K562 (cell line): ENCODE results near the gene IMMP2L. TPM values are rescaled to one million over a fixed set of nuclear protein-coding genes. Genes with fewer than 3 reads are reported as not detected.

Source experiments
- ATAC-seq: fragments of 200-7000 bp; cut with Tn5 transposase; 3 replicates; pipeline ENCODE4 v1.9.1; 2020; ENCODE audit warnings: moderate library complexity
- BruUV-seq: library from RNA; stranded (reverse); fragments of 400-500 nt; replicated peaks from 2 replicates; lab custom pipeline; 2021; lab: Mats Ljungman, UMichigan
- CTCF ChIA-PET: fragments of 300-600 bp; formaldehyde crosslinking; extraction: SDS; loops from one replicate; lab custom pipeline; 2021; ENCODE audit warnings: low intra/inter-chr PET ratio; lab: Yijun Ruan, JAX
- POLR2A ChIA-PET: fragments of 300-600, 350-650 bp; sonication (Branson Sonifier 250); formaldehyde crosslinking; extraction: SDS; loops from one replicate; lab custom pipeline; 2021; ENCODE audit warnings: antibody characterized with exemption, inconsistent platforms; lab: Yijun Ruan, JAX
- DNase-seq, 4 experiments: peaks; one replicate each; pipeline versions ENCODE4 v3.0.0 to v3.0.0-alpha.2; 2011 to 2018; ENCODE audit warnings: low spot score in 3 of 4, mixed read lengths in 3 of 4; ENCODE audit errors: extremely low read depth in 1 of 4
- FAIRE-seq: peaks from 2 replicates; lab custom pipeline; 2011; peaks lifted over from hg19 to GRCh38; lab: Jason Lieb, UNC
- H2AFZ ChIP-seq: 2 replicates; pipeline ENCODE4 v1.6.0; 2011; ENCODE audit warnings: low read depth, low read length, control low read depth, inconsistent platforms
- H3K27ac ChIP-seq: fragments of 200-600 bp; 3 replicates; pipeline ENCODE4 v1.8.0; 2011; ENCODE audit warnings: low read depth, mild to moderate bottlenecking, control low read depth, inconsistent platforms, low read length, moderate library complexity, mixed read lengths; ENCODE audit errors: extremely low read depth
- H3K27me3 ChIP-seq, 2 experiments: fragments of 300-600 bp in 1 of 2; 2 replicates in 1 of 2; 3 replicates in 1 of 2; pipeline versions ENCODE4 v1.6.0 to v1.8.0; 2011; ENCODE audit warnings: inconsistent platforms in 2 of 2, low read length in 2 of 2, mild to moderate bottlenecking in 1 of 2, mixed read lengths in 1 of 2, moderate library complexity in 1 of 2; ENCODE audit not compliant: control insufficient read depth in 2 of 2, insufficient read depth in 2 of 2
- H3K36me3 ChIP-seq: fragments of 300-600 bp; 3 replicates; pipeline ENCODE4 v1.8.0; 2011; ENCODE audit warnings: mild to moderate bottlenecking, low read length, inconsistent platforms; ENCODE audit not compliant: control insufficient read depth, insufficient read depth
- H3K4me1 ChIP-seq, 2 experiments: fragments of 200-600 bp in 1 of 2; replicated peaks in 1 of 2; 2 replicates in 1 of 2; 3 replicates in 1 of 2; pipeline versions ENCODE4 v1.5.1 to v1.8.0; 2011; ENCODE audit warnings: inconsistent platforms in 2 of 2, low read length in 2 of 2, mild to moderate bottlenecking in 1 of 2, mixed read lengths in 1 of 2, moderate library complexity in 1 of 2; ENCODE audit not compliant: control insufficient read depth in 2 of 2, insufficient read depth in 2 of 2
- H3K4me2 ChIP-seq: 2 replicates; pipeline ENCODE4 v1.6.1; 2011; ENCODE audit warnings: low read length, control low read depth, inconsistent platforms, mixed read lengths; ENCODE audit not compliant: insufficient read depth
- H3K4me3 ChIP-seq: fragments of 200-600 bp; sonication (generic), shearing (Covaris generic); 2 replicates; pipeline ENCODE4 v1.5.1; 2016; ENCODE audit warnings: control low read depth, inconsistent platforms
- H3K79me2 ChIP-seq: fragments of 200-600 bp; 3 replicates; pipeline ENCODE4 v1.8.0; 2011; ENCODE audit warnings: low read length, inconsistent platforms; ENCODE audit not compliant: control insufficient read depth, insufficient read depth
- H3K9ac ChIP-seq, 2 experiments: 2 replicates each; pipeline versions ENCODE4 v1.6.0 to v1.6.1; 2011; ENCODE audit warnings: low read depth in 2 of 2, low read length in 2 of 2, control low read depth in 1 of 2, inconsistent platforms in 1 of 2, mild to moderate bottlenecking in 1 of 2, mixed read lengths in 1 of 2; ENCODE audit not compliant: insufficient read depth in 1 of 2
- H3K9me1 ChIP-seq: one replicate; pipeline ENCODE4 v1.6.0; 2011; ENCODE audit warnings: inconsistent platforms, mild to moderate bottlenecking, low read length, moderate library complexity; ENCODE audit not compliant: control insufficient read depth, insufficient read depth
- H3K9me3 ChIP-seq: replicated peaks from 2 replicates; pipeline ENCODE4 v1.5.1; 2011; ENCODE audit warnings: low read depth, low read length, inconsistent platforms; ENCODE audit not compliant: control insufficient read depth, insufficient read depth
- H4K20me1 ChIP-seq: replicated peaks from 2 replicates; pipeline ENCODE4 v1.6.1; 2011; ENCODE audit warnings: low read length, inconsistent platforms, mixed read lengths; ENCODE audit not compliant: control insufficient read depth, insufficient read depth
- CBX3 ChIP-seq, 2 experiments: IDR thresholded peaks; 1 replicate in 1 of 2; 2 replicates in 1 of 2; pipeline ENCODE4 v1.6.1; 2012; ENCODE audit warnings: inconsistent platforms in 2 of 2, low read length in 2 of 2, borderline replicate concordance in 1 of 2, control low read depth in 1 of 2
- CHD4 ChIP-seq: fragments of 200-600 bp; sonication (generic); IDR thresholded peaks from 3 replicates; pipeline ENCODE4 v1.6.1; 2012; ENCODE audit warnings: low read depth, mild to moderate bottlenecking, mixed read lengths, low read length, inconsistent platforms; ENCODE audit not compliant: insufficient read depth, insufficient replicate concordance, poor library complexity, severe bottlenecking
- CREB1 ChIP-seq, 2 experiments: sonication (generic) in 1 of 2; formaldehyde crosslinking in 1 of 2; IDR thresholded peaks; 2 replicates each; pipeline versions ENCODE4 v1.6.1 to v1.8.0; 2012 to 2022; ENCODE audit warnings: inconsistent platforms in 1 of 2, mild to moderate bottlenecking in 1 of 2, missing genetic modification reagents in 1 of 2, moderate library complexity in 1 of 2
- GABPA ChIP-seq: fragments of 200-800 bp; sonication (Bioruptor generic); conservative IDR thresholded peaks from 2 replicates; pipeline ENCODE4 v1.6.1; 2016; ENCODE audit warnings: low read depth, missing genetic modification characterization, missing compliant biosample characterization
- GTF2E2 ChIP-seq: fragments of 200-800 bp; sonication (Bioruptor generic); IDR thresholded peaks from 2 replicates; pipeline ENCODE4 v1.6.1; 2016; ENCODE audit warnings: missing genetic modification characterization, missing compliant biosample characterization
- HCFC1 ChIP-seq: IDR thresholded peaks from 2 replicates; pipeline ENCODE4 v1.6.1; 2012; ENCODE audit warnings: low read depth, low read length, improper control_type of control experiment
- KLF6 ChIP-seq: fragments of 250-450 bp; sonication (Bioruptor Pico); IDR thresholded peaks from 2 replicates; pipeline ENCODE4 v1.4.0; 2020; ENCODE audit warnings: mild to moderate bottlenecking, moderate library complexity, borderline replicate concordance
- NCOA4 ChIP-seq: fragments of 450-650 bp; IDR thresholded peaks from 2 replicates; pipeline ENCODE4 v1.6.1; 2018; ENCODE audit warnings: mild to moderate bottlenecking; ENCODE audit not compliant: partially characterized antibody
- NFE2 ChIP-seq: IDR thresholded peaks from 2 replicates; pipeline ENCODE4 v1.6.1; 2014; ENCODE audit warnings: antibody characterized with exemption, low read depth
- TFAM ChIP-seq: fragments of 250-450 bp; sonication (Bioruptor Pico); conservative IDR thresholded peaks from 2 replicates; pipeline ENCODE4 v1.5.0; 2021; ENCODE audit warnings: mild to moderate bottlenecking, moderate library complexity
- THRAP3 ChIP-seq: fragments of 450-650 bp; IDR thresholded peaks from 2 replicates; pipeline ENCODE4 v1.6.1; 2016; ENCODE audit warnings: mild to moderate bottlenecking, inconsistent platforms, borderline replicate concordance
- ZNF644 ChIP-seq: fragments of 200-800 bp; sonication (Bioruptor generic); IDR thresholded peaks from 2 replicates; pipeline ENCODE4 v1.6.1; 2016; ENCODE audit warnings: low read depth, missing genetic modification characterization, missing compliant biosample characterization
- ZNF778 ChIP-seq: fragments of 450-650 bp; formaldehyde crosslinking; IDR thresholded peaks from 2 replicates; pipeline ENCODE4 v1.4.0; 2020; ENCODE audit warnings: mild to moderate bottlenecking, moderate library complexity
- ZZZ3 ChIP-seq: fragments of 450-650 bp; IDR thresholded peaks from 2 replicates; pipeline ENCODE4 v1.6.1; 2016; ENCODE audit warnings: antibody characterized with exemption, mild to moderate bottlenecking, moderate library complexity
- WGBS: fragments of 100-300 bp; shearing (Covaris generic); methylation state at CpG from one replicate; pipeline ENCODE4 v1.1.6; 2016; ENCODE audit warnings: low coverage, mixed read lengths; ENCODE audit not compliant: insufficient coverage; ENCODE audit errors: missing lambda C conversion rate; 5-methylcytosine and 5-hydroxymethylcytosine counted together
- in situ Hi-C: fragments of 300-500 bp; cut with MboI; formaldehyde crosslinking; loops from 4 replicates; pipeline ENCODE4 v1.15.0; 2018; ENCODE audit warnings: inconsistent platforms, mixed read lengths
- intact Hi-C: fragments of 100-400 bp; cut with micrococcal nuclease; formaldehyde crosslinking; loops from 2 replicates; pipeline ENCODE4 v1.14.2; 2022
- polyA plus RNA-seq, 8 experiments: library from polyadenylated mRNA; depleted of rRNA in 4 of 8; stranded (reverse) in 5 of 8; unstranded in 3 of 8; fragments of >200 nt; fragmentation: Nextera tagmentation in 2 of 8; fragmentation: Illumina TruSeq in 1 of 8; extraction: Ambion mirVana in 2 of 8; extraction: Trizol in 1 of 8; gene quantifications; 2 replicates each; pipeline versions ENCODE4 v1.2.1 to v1.2.3, GENCODE V29; 2011 to 2014; ENCODE audit warnings: inconsistent platforms in 1 of 8, missing spikeins in 1 of 8
- total RNA-seq, 7 experiments: library from RNA; depleted of rRNA in 6 of 7; stranded (reverse); fragments of >200 nt in 6 of 7; fragmentation: Illumina TruSeq in 2 of 7; extraction: Trizol in 2 of 7; gene quantifications; 2 replicates each; pipeline versions ENCODE4 v1.2.1 to v1.2.3, GENCODE V29; 2011 to 2021; ENCODE audit warnings: low replicate concordance in 1 of 7
- TF ChIP-seq, protein P1 (sequence below): fragments of 450-650 bp; IDR thresholded peaks from 2 replicates; pipeline ENCODE4 v1.7.1; 2018; ENCODE audit warnings: mild to moderate bottlenecking, low read depth; ENCODE audit not compliant: partially characterized antibody
- TF ChIP-seq, protein P2 (sequence below): fragments of 200-400 bp; formaldehyde crosslinking; IDR thresholded peaks from 2 replicates; pipeline ENCODE4 v1.6.1; 2017; ENCODE audit warnings: mild to moderate bottlenecking, low read depth, low read length, moderate library complexity
- TF ChIP-seq, protein P3 (sequence below): fragments of 450-650 bp; formaldehyde crosslinking; IDR thresholded peaks from 2 replicates; pipeline ENCODE4 v1.4.0; 2020; ENCODE audit warnings: mild to moderate bottlenecking, moderate library complexity

Gene IMMP2L
- total and polyA plus RNA-seq, 9 of the 15 experiments (the other 6 are each of a cell fraction or from before 2014, with no cell fraction given), result 29.7 to 116 (median 53.0) TPM

GRCh38 chr7:111333010-111333409 is 229.3 kb downstream of the IMMP2L start:
- no peak overlapping the region for H3K4me2 ChIP-seq
- H3K27ac ChIP-seq, result no peak overlapping the region
- H3K79me2 ChIP-seq, result peaks cover 10% of the 10 kb centered on the region
- no peaks in the 10 kb centered on the region for H3K9me1 ChIP-seq
- peaks cover 0 to 2% of the 10 kb centered on the region in 2 experiments; a peak in 1 of 5 replicates for H3K4me1 ChIP-seq
- no peak overlapping the region for H2AFZ ChIP-seq
- in situ Hi-C loops (loop anchor here (10.0 kb wide), 1 partner anchor 402 kb away; no protein-coding TSS in a partner anchor), intact Hi-C loops (no loop called here)
- no peak for ATAC-seq
- no peaks in the 10 kb centered on the region for H3K9me3 ChIP-seq
- H3K27me3 ChIP-seq, result no peaks in the 10 kb centered on the region
- no TSS peak for BruUV-seq
- ChIA-PET POLR2A (no interaction called here), CTCF (no interaction called here)
- no peaks in the 10 kb centered on the region for H4K20me1 ChIP-seq
- H3K9ac ChIP-seq, result no peak overlapping the region
- H3K4me3 ChIP-seq, result no peak overlapping the region
- DNase-seq, result no peak
- H3K36me3 ChIP-seq, result no peaks in the 10 kb centered on the region
- 77% methylated on average over 1 of the region's 1 CpG for WGBS
- FAIRE-seq, result no peak
- TF ChIP-seq NCOA4, result no peak
- no peak for TF ChIP-seq CBX3 (IDR thresholded peaks at IDR 0.05; ENCODE audit: borderline replicate concordance in 1 of 2, low read length in 2 of 2)
- TF ChIP-seq GTF2E2 (tag), result no peak
- TF ChIP-seq TFAM (CRISPR knock-in tag), result no peak
- TF ChIP-seq, protein P1, sequence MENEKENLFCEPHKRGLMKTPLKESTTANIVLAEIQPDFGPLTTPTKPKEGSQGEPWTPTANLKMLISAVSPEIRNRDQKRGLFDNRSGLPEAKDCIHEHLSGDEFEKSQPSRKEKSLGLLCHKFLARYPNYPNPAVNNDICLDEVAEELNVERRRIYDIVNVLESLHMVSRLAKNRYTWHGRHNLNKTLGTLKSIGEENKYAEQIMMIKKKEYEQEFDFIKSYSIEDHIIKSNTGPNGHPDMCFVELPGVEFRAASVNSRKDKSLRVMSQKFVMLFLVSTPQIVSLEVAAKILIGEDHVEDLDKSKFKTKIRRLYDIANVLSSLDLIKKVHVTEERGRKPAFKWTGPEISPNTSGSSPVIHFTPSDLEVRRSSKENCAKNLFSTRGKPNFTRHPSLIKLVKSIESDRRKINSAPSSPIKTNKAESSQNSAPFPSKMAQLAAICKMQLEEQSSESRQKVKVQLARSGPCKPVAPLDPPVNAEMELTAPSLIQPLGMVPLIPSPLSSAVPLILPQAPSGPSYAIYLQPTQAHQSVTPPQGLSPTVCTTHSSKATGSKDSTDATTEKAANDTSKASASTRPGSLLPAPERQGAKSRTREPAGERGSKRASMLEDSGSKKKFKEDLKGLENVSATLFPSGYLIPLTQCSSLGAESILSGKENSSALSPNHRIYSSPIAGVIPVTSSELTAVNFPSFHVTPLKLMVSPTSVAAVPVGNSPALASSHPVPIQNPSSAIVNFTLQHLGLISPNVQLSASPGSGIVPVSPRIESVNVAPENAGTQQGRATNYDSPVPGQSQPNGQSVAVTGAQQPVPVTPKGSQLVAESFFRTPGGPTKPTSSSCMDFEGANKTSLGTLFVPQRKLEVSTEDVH, result no peak
- TF ChIP-seq, protein P2, sequence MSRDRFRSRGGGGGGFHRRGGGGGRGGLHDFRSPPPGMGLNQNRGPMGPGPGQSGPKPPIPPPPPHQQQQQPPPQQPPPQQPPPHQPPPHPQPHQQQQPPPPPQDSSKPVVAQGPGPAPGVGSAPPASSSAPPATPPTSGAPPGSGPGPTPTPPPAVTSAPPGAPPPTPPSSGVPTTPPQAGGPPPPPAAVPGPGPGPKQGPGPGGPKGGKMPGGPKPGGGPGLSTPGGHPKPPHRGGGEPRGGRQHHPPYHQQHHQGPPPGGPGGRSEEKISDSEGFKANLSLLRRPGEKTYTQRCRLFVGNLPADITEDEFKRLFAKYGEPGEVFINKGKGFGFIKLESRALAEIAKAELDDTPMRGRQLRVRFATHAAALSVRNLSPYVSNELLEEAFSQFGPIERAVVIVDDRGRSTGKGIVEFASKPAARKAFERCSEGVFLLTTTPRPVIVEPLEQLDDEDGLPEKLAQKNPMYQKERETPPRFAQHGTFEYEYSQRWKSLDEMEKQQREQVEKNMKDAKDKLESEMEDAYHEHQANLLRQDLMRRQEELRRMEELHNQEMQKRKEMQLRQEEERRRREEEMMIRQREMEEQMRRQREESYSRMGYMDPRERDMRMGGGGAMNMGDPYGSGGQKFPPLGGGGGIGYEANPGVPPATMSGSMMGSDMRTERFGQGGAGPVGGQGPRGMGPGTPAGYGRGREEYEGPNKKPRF, result no peak
- no peak for TF ChIP-seq HCFC1
- TF ChIP-seq CREB1 (IDR thresholded peaks at IDR 0.05), result no peak
- no peak for TF ChIP-seq CREB1 (CRISPR knock-in tag; IDR thresholded peaks at IDR 0.05)
- TF ChIP-seq THRAP3, result no peak
- TF ChIP-seq NFE2, result no peak
- no peak for TF ChIP-seq ZNF778 (CRISPR knock-in tag)
- TF ChIP-seq ZNF644 (tag), result no peak
- no peak for TF ChIP-seq CHD4
- TF ChIP-seq, protein P3, sequence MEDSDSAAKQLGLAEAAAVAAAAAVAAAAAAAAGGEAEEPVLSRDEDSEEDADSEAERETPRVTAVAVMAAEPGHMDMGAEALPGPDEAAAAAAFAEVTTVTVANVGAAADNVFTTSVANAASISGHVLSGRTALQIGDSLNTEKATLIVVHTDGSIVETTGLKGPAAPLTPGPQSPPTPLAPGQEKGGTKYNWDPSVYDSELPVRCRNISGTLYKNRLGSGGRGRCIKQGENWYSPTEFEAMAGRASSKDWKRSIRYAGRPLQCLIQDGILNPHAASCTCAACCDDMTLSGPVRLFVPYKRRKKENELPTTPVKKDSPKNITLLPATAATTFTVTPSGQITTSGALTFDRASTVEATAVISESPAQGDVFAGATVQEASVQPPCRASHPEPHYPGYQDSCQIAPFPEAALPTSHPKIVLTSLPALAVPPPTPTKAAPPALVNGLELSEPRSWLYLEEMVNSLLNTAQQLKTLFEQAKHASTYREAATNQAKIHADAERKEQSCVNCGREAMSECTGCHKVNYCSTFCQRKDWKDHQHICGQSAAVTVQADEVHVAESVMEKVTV (CRISPR knock-in tag), result no peak
- TF ChIP-seq ZZZ3, result no peak
- no peak for TF ChIP-seq GABPA (tag)
- TF ChIP-seq KLF6 (CRISPR knock-in tag), result no peak
